WTC11 (cell line): ENCODE measurements around the gene LTBP1. TPM values are rescaled to one million over a fixed set of nuclear protein-coding genes. Genes with fewer than 3 reads are reported as not detected.

ENCODE experiments used
- ATAC-seq: fragments of 200-7000 bp; cut with Tn5 transposase; 2 replicates; pipeline ENCODE4 v1.10.0; 2021; ENCODE audit warnings: mild to moderate bottlenecking, moderate library complexity
- CTCF ChIA-PET: fragments of 300-600 bp; sonication (Branson Sonifier 250); formaldehyde crosslinking; loops from one replicate; lab custom pipeline; 2021; ENCODE audit warnings: antibody characterized with exemption; lab: Charles Lee
- POLR2A ChIA-PET: fragments of 350-600 bp; sonication (Branson Sonifier 250); formaldehyde crosslinking; loops from one replicate; lab custom pipeline; 2021; ENCODE audit warnings: antibody characterized with exemption; lab: Charles Lee
- DNase-seq: peaks from one replicate; pipeline ENCODE4 v3.0.0; 2021; ENCODE audit warnings: low spot score
- H3K27ac Mint-ChIP-seq: 2 replicates; pipeline ENCODE4 v1.8.0; 2021; ENCODE audit warnings: mixed read lengths
- H3K27me3 Mint-ChIP-seq: 2 replicates; pipeline ENCODE4 v1.8.0; 2021; ENCODE audit warnings: low read depth, mild to moderate bottlenecking, moderate library complexity, mixed read lengths
- H3K36me3 Mint-ChIP-seq: 2 replicates; pipeline ENCODE4 v1.8.0; 2021; ENCODE audit warnings: mixed read lengths
- H3K4me1 Mint-ChIP-seq: 2 replicates; pipeline ENCODE4 v1.8.0; 2022; ENCODE audit warnings: mixed read lengths
- H3K4me3 Mint-ChIP-seq: 2 replicates; pipeline ENCODE4 v1.8.0; 2021; ENCODE audit warnings: mild to moderate bottlenecking, moderate library complexity, mixed read lengths
- H3K9me3 Mint-ChIP-seq: 2 replicates; pipeline ENCODE4 v1.8.0; 2021; ENCODE audit warnings: mixed read lengths
- CBFB ChIP-seq: sonication (generic); formaldehyde crosslinking; IDR thresholded peaks from 2 replicates; pipeline ENCODE4 v1.8.1; 2022; ENCODE audit warnings: mild to moderate bottlenecking, low read depth, missing genetic modification reagents
- CREM ChIP-seq: sonication (generic); formaldehyde crosslinking; IDR thresholded peaks from 2 replicates; pipeline ENCODE4 v1.8.1; 2022; ENCODE audit warnings: mild to moderate bottlenecking, missing genetic modification reagents, moderate library complexity
- ESRRA ChIP-seq: sonication (generic); formaldehyde crosslinking; IDR thresholded peaks from 2 replicates; pipeline ENCODE4 v1.8.1; 2022; ENCODE audit warnings: mild to moderate bottlenecking, missing genetic modification reagents, borderline replicate concordance
- ETV6 ChIP-seq: sonication (generic); formaldehyde crosslinking; IDR thresholded peaks from 2 replicates; pipeline ENCODE4 v1.8.1; 2022; ENCODE audit warnings: mild to moderate bottlenecking, missing genetic modification reagents
- FOXJ3 ChIP-seq: sonication (generic); formaldehyde crosslinking; IDR thresholded peaks from 2 replicates; pipeline ENCODE4 v1.9.0; 2021; ENCODE audit warnings: missing genetic modification reagents, mild to moderate bottlenecking, borderline replicate concordance
- FOXP1 ChIP-seq: sonication (generic); formaldehyde crosslinking; IDR thresholded peaks from 2 replicates; pipeline ENCODE4 v1.8.0; 2022; ENCODE audit warnings: missing genetic modification reagents, mild to moderate bottlenecking, moderate library complexity, borderline replicate concordance
- IRF2 ChIP-seq: sonication (generic); formaldehyde crosslinking; IDR thresholded peaks from 2 replicates; pipeline ENCODE4 v1.8.0; 2022; ENCODE audit warnings: low read depth, missing genetic modification reagents, borderline replicate concordance
- KAT7 ChIP-seq: sonication (generic); formaldehyde crosslinking; IDR thresholded peaks from 2 replicates; pipeline ENCODE4 v1.8.1; 2023; ENCODE audit warnings: missing genetic modification reagents, mild to moderate bottlenecking, borderline replicate concordance
- RORB ChIP-seq: fragments of 250-450 bp; sonication (Bioruptor Pico); IDR thresholded peaks from 2 replicates; pipeline ENCODE4 v1.9.0; 2021; ENCODE audit warnings: mild to moderate bottlenecking
- SMAD4 ChIP-seq: sonication (generic); formaldehyde crosslinking; IDR thresholded peaks from 2 replicates; pipeline ENCODE4 v1.8.0; 2022; ENCODE audit warnings: mild to moderate bottlenecking, missing genetic modification reagents
- ZBTB21 ChIP-seq: sonication (generic); formaldehyde crosslinking; IDR thresholded peaks from 2 replicates; pipeline ENCODE4 v1.8.1; 2023; ENCODE audit warnings: mild to moderate bottlenecking, missing genetic modification reagents, borderline replicate concordance
- ZNF396 ChIP-seq: fragments of 250-450 bp; sonication (Bioruptor Pico); IDR thresholded peaks from 2 replicates; pipeline ENCODE4 v1.8.0; 2021; ENCODE audit warnings: mild to moderate bottlenecking, moderate library complexity, borderline replicate concordance
- total RNA-seq: library from RNA; stranded (reverse); gene quantifications from 3 replicates; pipeline ENCODE4 v1.2.3, GENCODE V29; 2021
- TF ChIP-seq, protein P1 (sequence below): fragments of 250-450 bp; sonication (Bioruptor Pico); IDR thresholded peaks from 2 replicates; pipeline ENCODE4 v1.9.0; 2021; ENCODE audit warnings: mild to moderate bottlenecking
- TF ChIP-seq, protein P2 (sequence below): fragments of 250-450 bp; sonication (Bioruptor Pico); IDR thresholded peaks from 2 replicates; pipeline ENCODE4 v1.9.0; 2021; ENCODE audit warnings: mild to moderate bottlenecking, borderline replicate concordance
- TF ChIP-seq, protein P3 (sequence below): sonication (generic); formaldehyde crosslinking; IDR thresholded peaks from 2 replicates; pipeline ENCODE4 v1.8.1; 2023; ENCODE audit warnings: mild to moderate bottlenecking, missing genetic modification reagents
- TF ChIP-seq, protein P4 (sequence below): sonication (generic); formaldehyde crosslinking; IDR thresholded peaks from 2 replicates; pipeline ENCODE4 v1.8.0; 2022; ENCODE audit warnings: mild to moderate bottlenecking, missing genetic modification reagents
- TF ChIP-seq, protein P5 (sequence below): fragments of 250-450 bp; sonication (Bioruptor Pico); IDR thresholded peaks from 2 replicates; pipeline ENCODE4 v2.1.2; 2022; ENCODE audit warnings: mild to moderate bottlenecking, moderate library complexity
- TF ChIP-seq, protein P6 (sequence below): sonication (generic); formaldehyde crosslinking; conservative IDR thresholded peaks from 2 replicates; pipeline ENCODE4 v1.8.1; 2023; ENCODE audit warnings: mild to moderate bottlenecking, low read depth, missing genetic modification reagents, moderate library complexity

The LTBP1 gene
- total RNA-seq, 1 experiment from 2014 or later, result 33.6 TPM

DNA sequence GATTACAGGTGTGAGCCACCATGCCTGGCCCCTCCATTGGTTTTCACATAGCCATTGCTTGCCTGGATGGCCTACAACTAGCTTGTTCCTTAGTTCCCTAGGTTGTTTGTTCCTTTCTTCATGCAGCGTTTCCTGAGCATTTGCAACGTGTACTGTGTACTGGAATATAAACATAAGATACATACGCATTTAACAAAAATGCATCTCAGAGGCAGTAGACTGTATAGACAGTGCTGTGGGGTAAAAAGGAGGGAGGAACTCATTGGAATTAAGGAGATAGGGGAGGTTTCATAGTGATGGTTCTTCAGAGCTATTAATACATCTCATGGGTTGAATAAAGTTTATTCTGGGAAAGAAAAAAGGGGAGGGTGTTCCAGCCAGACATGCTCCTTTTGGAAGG is 269.2 kb downstream of the LTBP1 start:
- no peaks in the 10 kb centered on the region for H3K36me3 Mint-ChIP-seq
- ChIA-PET CTCF (no interaction called here), POLR2A (no interaction called here)
- H3K27ac Mint-ChIP-seq, result no peak overlapping the region
- ATAC-seq (no peak), DNase-seq (no peak)
- H3K4me3 Mint-ChIP-seq, result no peak overlapping the region
- peaks cover 23% of the 10 kb centered on the region for H3K4me1 Mint-ChIP-seq
- no peak for TF ChIP-seq ZNF396 (CRISPR knock-in tag)
- no peak for TF ChIP-seq KAT7 (CRISPR knock-in tag)
- TF ChIP-seq, protein P1, sequence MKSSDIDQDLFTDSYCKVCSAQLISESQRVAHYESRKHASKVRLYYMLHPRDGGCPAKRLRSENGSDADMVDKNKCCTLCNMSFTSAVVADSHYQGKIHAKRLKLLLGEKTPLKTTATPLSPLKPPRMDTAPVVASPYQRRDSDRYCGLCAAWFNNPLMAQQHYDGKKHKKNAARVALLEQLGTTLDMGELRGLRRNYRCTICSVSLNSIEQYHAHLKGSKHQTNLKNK (CRISPR knock-in tag), result no peak
- TF ChIP-seq, protein P2, sequence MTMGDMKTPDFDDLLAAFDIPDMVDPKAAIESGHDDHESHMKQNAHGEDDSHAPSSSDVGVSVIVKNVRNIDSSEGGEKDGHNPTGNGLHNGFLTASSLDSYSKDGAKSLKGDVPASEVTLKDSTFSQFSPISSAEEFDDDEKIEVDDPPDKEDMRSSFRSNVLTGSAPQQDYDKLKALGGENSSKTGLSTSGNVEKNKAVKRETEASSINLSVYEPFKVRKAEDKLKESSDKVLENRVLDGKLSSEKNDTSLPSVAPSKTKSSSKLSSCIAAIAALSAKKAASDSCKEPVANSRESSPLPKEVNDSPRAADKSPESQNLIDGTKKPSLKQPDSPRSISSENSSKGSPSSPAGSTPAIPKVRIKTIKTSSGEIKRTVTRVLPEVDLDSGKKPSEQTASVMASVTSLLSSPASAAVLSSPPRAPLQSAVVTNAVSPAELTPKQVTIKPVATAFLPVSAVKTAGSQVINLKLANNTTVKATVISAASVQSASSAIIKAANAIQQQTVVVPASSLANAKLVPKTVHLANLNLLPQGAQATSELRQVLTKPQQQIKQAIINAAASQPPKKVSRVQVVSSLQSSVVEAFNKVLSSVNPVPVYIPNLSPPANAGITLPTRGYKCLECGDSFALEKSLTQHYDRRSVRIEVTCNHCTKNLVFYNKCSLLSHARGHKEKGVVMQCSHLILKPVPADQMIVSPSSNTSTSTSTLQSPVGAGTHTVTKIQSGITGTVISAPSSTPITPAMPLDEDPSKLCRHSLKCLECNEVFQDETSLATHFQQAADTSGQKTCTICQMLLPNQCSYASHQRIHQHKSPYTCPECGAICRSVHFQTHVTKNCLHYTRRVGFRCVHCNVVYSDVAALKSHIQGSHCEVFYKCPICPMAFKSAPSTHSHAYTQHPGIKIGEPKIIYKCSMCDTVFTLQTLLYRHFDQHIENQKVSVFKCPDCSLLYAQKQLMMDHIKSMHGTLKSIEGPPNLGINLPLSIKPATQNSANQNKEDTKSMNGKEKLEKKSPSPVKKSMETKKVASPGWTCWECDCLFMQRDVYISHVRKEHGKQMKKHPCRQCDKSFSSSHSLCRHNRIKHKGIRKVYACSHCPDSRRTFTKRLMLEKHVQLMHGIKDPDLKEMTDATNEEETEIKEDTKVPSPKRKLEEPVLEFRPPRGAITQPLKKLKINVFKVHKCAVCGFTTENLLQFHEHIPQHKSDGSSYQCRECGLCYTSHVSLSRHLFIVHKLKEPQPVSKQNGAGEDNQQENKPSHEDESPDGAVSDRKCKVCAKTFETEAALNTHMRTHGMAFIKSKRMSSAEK, result no peak
- no peak for TF ChIP-seq CREM (CRISPR knock-in tag)
- TF ChIP-seq, protein P3, sequence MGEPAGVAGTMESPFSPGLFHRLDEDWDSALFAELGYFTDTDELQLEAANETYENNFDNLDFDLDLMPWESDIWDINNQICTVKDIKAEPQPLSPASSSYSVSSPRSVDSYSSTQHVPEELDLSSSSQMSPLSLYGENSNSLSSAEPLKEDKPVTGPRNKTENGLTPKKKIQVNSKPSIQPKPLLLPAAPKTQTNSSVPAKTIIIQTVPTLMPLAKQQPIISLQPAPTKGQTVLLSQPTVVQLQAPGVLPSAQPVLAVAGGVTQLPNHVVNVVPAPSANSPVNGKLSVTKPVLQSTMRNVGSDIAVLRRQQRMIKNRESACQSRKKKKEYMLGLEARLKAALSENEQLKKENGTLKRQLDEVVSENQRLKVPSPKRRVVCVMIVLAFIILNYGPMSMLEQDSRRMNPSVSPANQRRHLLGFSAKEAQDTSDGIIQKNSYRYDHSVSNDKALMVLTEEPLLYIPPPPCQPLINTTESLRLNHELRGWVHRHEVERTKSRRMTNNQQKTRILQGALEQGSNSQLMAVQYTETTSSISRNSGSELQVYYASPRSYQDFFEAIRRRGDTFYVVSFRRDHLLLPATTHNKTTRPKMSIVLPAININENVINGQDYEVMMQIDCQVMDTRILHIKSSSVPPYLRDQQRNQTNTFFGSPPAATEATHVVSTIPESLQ (CRISPR knock-in tag), result no peak
- no peak for TF ChIP-seq ETV6 (CRISPR knock-in tag)
- TF ChIP-seq SMAD4 (CRISPR knock-in tag), result no peak
- no peak for TF ChIP-seq RORB
- TF ChIP-seq, protein P4, sequence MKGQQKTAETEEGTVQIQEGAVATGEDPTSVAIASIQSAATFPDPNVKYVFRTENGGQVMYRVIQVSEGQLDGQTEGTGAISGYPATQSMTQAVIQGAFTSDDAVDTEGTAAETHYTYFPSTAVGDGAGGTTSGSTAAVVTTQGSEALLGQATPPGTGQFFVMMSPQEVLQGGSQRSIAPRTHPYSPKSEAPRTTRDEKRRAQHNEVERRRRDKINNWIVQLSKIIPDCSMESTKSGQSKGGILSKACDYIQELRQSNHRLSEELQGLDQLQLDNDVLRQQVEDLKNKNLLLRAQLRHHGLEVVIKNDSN, result no peak
- no peak for TF ChIP-seq IRF2
- TF ChIP-seq FOXP1 (CRISPR knock-in tag), result no peak
- TF ChIP-seq, protein P5, sequence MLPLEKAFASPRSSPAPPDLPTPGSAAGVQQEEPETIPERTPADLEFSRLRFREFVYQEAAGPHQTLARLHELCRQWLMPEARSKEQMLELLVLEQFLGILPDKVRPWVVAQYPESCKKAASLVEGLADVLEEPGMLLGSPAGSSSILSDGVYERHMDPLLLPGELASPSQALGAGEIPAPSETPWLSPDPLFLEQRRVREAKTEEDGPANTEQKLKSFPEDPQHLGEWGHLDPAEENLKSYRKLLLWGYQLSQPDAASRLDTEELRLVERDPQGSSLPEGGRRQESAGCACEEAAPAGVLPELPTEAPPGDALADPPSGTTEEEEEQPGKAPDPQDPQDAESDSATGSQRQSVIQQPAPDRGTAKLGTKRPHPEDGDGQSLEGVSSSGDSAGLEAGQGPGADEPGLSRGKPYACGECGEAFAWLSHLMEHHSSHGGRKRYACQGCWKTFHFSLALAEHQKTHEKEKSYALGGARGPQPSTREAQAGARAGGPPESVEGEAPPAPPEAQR (CRISPR knock-in tag), result no peak
- no peak for TF ChIP-seq ESRRA
- no peak for TF ChIP-seq ZBTB21 (CRISPR knock-in tag)
- TF ChIP-seq FOXJ3 (CRISPR knock-in tag), result no peak
- TF ChIP-seq, protein P6, sequence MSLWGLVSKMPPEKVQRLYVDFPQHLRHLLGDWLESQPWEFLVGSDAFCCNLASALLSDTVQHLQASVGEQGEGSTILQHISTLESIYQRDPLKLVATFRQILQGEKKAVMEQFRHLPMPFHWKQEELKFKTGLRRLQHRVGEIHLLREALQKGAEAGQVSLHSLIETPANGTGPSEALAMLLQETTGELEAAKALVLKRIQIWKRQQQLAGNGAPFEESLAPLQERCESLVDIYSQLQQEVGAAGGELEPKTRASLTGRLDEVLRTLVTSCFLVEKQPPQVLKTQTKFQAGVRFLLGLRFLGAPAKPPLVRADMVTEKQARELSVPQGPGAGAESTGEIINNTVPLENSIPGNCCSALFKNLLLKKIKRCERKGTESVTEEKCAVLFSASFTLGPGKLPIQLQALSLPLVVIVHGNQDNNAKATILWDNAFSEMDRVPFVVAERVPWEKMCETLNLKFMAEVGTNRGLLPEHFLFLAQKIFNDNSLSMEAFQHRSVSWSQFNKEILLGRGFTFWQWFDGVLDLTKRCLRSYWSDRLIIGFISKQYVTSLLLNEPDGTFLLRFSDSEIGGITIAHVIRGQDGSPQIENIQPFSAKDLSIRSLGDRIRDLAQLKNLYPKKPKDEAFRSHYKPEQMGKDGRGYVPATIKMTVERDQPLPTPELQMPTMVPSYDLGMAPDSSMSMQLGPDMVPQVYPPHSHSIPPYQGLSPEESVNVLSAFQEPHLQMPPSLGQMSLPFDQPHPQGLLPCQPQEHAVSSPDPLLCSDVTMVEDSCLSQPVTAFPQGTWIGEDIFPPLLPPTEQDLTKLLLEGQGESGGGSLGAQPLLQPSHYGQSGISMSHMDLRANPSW (CRISPR knock-in tag), result no peak
- TF ChIP-seq CBFB (CRISPR knock-in tag), result no peak
- no peaks in the 10 kb centered on the region for H3K9me3 Mint-ChIP-seq
- no peaks in the 10 kb centered on the region for H3K27me3 Mint-ChIP-seq
